ENCODE results near the gene APEH.

Gene APEH

GRCh38 chr3:49673121-49673714 is 933 bp upstream of the APEH start:
- peak overlapping the region; percentile 82 to 92 for H3K27ac ChIP-seq (ENCODE audit: insufficient read depth in 1 of 2, low read depth in 1 of 2, low read length in 2 of 2, poor library complexity in 1 of 2, severe bottlenecking in 2 of 2)
- 52% methylated on average over 11 of the region's 17 CpGs for WGBS (ENCODE audit: insufficient coverage)
- peaks cover 0 to 30% (median 22%) of the 10 kb centered on the region in 4 experiments for H3K36me3 ChIP-seq (ENCODE audit: control insufficient read depth in 4 of 4, insufficient read depth in 4 of 4, low read length in 3 of 4)
- no peaks in the 10 kb centered on the region for H3K9me3 ChIP-seq (ENCODE audit: control extremely low read depth in 1 of 5, control insufficient read depth in 4 of 5, insufficient read depth in 2 of 5, low read depth in 1 of 5, low read length in 4 of 5)
- ChIA-PET POLR2A (interaction anchor here (0.6 to 1.1 kb wide), 2 partner anchors 85 to 133 kb away, joined by 3 read pairs; no protein-coding TSS in a partner anchor), CTCF (interaction anchor here (0.5 to 3.3 kb wide), 5 partner anchors 18 to 166 kb away, joined by 3 to 80 read pairs (median 4); no protein-coding TSS in a partner anchor)
- H3K4me1 ChIP-seq (ENCODE audit: control extremely low read depth in 1 of 4, control insufficient read depth in 4 of 4, insufficient read depth in 4 of 4, low read length in 3 of 4), result peaks cover 0 to 25% (median 23%) of the 10 kb centered on the region in 4 experiments
- H3K4me3 ChIP-seq (ENCODE audit: control insufficient read depth in 1 of 7, extremely low read depth in 1 of 7, insufficient read depth in 4 of 7, low read depth in 2 of 7, low read length in 6 of 7), result peak overlapping the region; percentile 42 to 89 (median 81)
- DNase-seq, result peak; percentile 20 to 66 (median 62)
- no peaks in the 10 kb centered on the region for H3K27me3 ChIP-seq (replicated peaks in 2 of 5; ENCODE audit: control insufficient read depth in 4 of 5, insufficient read depth in 5 of 5, low read length in 4 of 5)

- ChIA-PET CTCF (interaction anchor here (1.4 kb wide), 1 partner anchor 135 kb away, joined by 5 read pairs; no protein-coding TSS in a partner anchor), POLR2A (no interaction called here)
- H3K27me3 ChIP-seq (replicated peaks in 2 of 5; ENCODE audit: control insufficient read depth in 4 of 5, insufficient read depth in 5 of 5, low read length in 4 of 5), result no peaks in the 10 kb centered on the region
- WGBS (ENCODE audit: insufficient coverage), result 7% methylated on average over 20 of the region's 34 CpGs
- H3K4me3 ChIP-seq (ENCODE audit: control insufficient read depth in 1 of 7, extremely low read depth in 1 of 7, insufficient read depth in 4 of 7, low read depth in 2 of 7, low read length in 6 of 7), result peak overlapping the region; percentile 42 to 89 (median 81)
- no peaks in the 10 kb centered on the region for H3K9me3 ChIP-seq (ENCODE audit: control extremely low read depth in 1 of 5, control insufficient read depth in 4 of 5, insufficient read depth in 2 of 5, low read depth in 1 of 5, low read length in 4 of 5)
- peak in 1 of 3 donors; percentile 75 for DNase-seq
- H3K36me3 ChIP-seq (ENCODE audit: control insufficient read depth in 4 of 4, insufficient read depth in 4 of 4, low read length in 3 of 4), result peaks cover 3 to 44% (median 34%) of the 10 kb centered on the region in 4 experiments
- H3K4me1 ChIP-seq (ENCODE audit: control extremely low read depth in 1 of 4, control insufficient read depth in 4 of 4, insufficient read depth in 4 of 4, low read length in 3 of 4), result peaks cover 0 to 25% (median 23%) of the 10 kb centered on the region in 4 experiments
- peak overlapping the region; percentile 82 to 92 for H3K27ac ChIP-seq (ENCODE audit: insufficient read depth in 1 of 2, low read depth in 1 of 2, low read length in 2 of 2, poor library complexity in 1 of 2, severe bottlenecking in 2 of 2)
Observed at GRCh38 chr3:49674497-49674983, 389 bp downstream of the APEH start.

GRCh38 chr3:49675912-49676311 is 1.8 kb downstream of the APEH start:
- Histone ChIP-seq H3K4me3 (ENCODE audit: control insufficient read depth in 1 of 7, extremely low read depth in 1 of 7, insufficient read depth in 4 of 7, low read depth in 2 of 7, low read length in 6 of 7) (no peak overlapping the region), H3K9me3 (ENCODE audit: control extremely low read depth in 1 of 5, control insufficient read depth in 4 of 5, insufficient read depth in 2 of 5, low read depth in 1 of 5, low read length in 4 of 5) (no peaks in the 10 kb centered on the region), H3K27me3 (replicated peaks in 2 of 5; ENCODE audit: control insufficient read depth in 4 of 5, insufficient read depth in 5 of 5, low read length in 4 of 5) (no peaks in the 10 kb centered on the region), H3K36me3 (ENCODE audit: control insufficient read depth in 4 of 4, insufficient read depth in 4 of 4, low read length in 3 of 4) (peaks cover 3 to 57% (median 47%) of the 10 kb centered on the region in 4 experiments), H3K4me1 (ENCODE audit: control extremely low read depth in 1 of 4, control insufficient read depth in 4 of 4, insufficient read depth in 4 of 4, low read length in 3 of 4) (peaks cover 0 to 25% (median 23%) of the 10 kb centered on the region in 4 experiments), H3K27ac (ENCODE audit: insufficient read depth in 1 of 2, low read depth in 1 of 2, low read length in 2 of 2, poor library complexity in 1 of 2, severe bottlenecking in 2 of 2) (no peak overlapping the region)
- 97% methylated on average over 11 of the region's 11 CpGs for WGBS (ENCODE audit: insufficient coverage)
- CTCF ChIA-PET, result interaction anchor here (0.6 to 2.1 kb wide), 4 partner anchors 10 to 136 kb away, joined by 3 to 8 read pairs (median 5); no protein-coding TSS in a partner anchor
- POLR2A ChIA-PET, result no interaction called here
- no peak for DNase-seq

GRCh38 chr3:49680493-49681231 is 6.5 kb downstream of the APEH start:
- peaks cover 0 to 5% (median 0%) of the 10 kb centered on the region in 5 experiments for H3K27me3 ChIP-seq (replicated peaks in 2 of 5; ENCODE audit: control insufficient read depth in 4 of 5, insufficient read depth in 5 of 5, low read length in 4 of 5)
- peaks cover 0 to 1% (median under 1%) of the 10 kb centered on the region in 4 experiments for H3K4me1 ChIP-seq (ENCODE audit: control extremely low read depth in 1 of 4, control insufficient read depth in 4 of 4, insufficient read depth in 4 of 4, low read length in 3 of 4)
- H3K27ac ChIP-seq (ENCODE audit: insufficient read depth in 1 of 2, low read depth in 1 of 2, low read length in 2 of 2, poor library complexity in 1 of 2, severe bottlenecking in 2 of 2), result no peak overlapping the region
- H3K9me3 ChIP-seq (ENCODE audit: control extremely low read depth in 1 of 5, control insufficient read depth in 4 of 5, insufficient read depth in 2 of 5, low read depth in 1 of 5, low read length in 4 of 5), result no peaks in the 10 kb centered on the region
- H3K36me3 ChIP-seq (ENCODE audit: control insufficient read depth in 4 of 4, insufficient read depth in 4 of 4, low read length in 3 of 4), result peaks cover 9 to 89% (median 75%) of the 10 kb centered on the region in 4 experiments
- POLR2A ChIA-PET, result no interaction called here
- DNase-seq, result no peak
- CTCF ChIA-PET, result interaction anchor here (1.2 kb wide), 1 partner anchor 9 kb away, joined by 3 read pairs; no protein-coding TSS in a partner anchor
- WGBS (ENCODE audit: insufficient coverage), result 96% methylated on average over 5 of the region's 7 CpGs
- H3K4me3 ChIP-seq (ENCODE audit: control insufficient read depth in 1 of 7, extremely low read depth in 1 of 7, insufficient read depth in 4 of 7, low read depth in 2 of 7, low read length in 6 of 7), result no peak overlapping the region

- no peak overlapping the region for H3K4me3 ChIP-seq (ENCODE audit: control insufficient read depth in 1 of 7, extremely low read depth in 1 of 7, insufficient read depth in 4 of 7, low read depth in 2 of 7, low read length in 6 of 7)
- H3K4me1 ChIP-seq (ENCODE audit: control extremely low read depth in 1 of 4, control insufficient read depth in 4 of 4, insufficient read depth in 4 of 4, low read length in 3 of 4), result peaks cover 0 to 1% (median 0%) of the 10 kb centered on the region in 4 experiments
- peaks cover 9 to 83% (median 71%) of the 10 kb centered on the region in 4 experiments for H3K36me3 ChIP-seq (ENCODE audit: control insufficient read depth in 4 of 4, insufficient read depth in 4 of 4, low read length in 3 of 4)
- ChIA-PET POLR2A (no interaction called here), CTCF (no interaction called here)
- no peaks in the 10 kb centered on the region for H3K9me3 ChIP-seq (ENCODE audit: control extremely low read depth in 1 of 5, control insufficient read depth in 4 of 5, insufficient read depth in 2 of 5, low read depth in 1 of 5, low read length in 4 of 5)
- H3K27me3 ChIP-seq (replicated peaks in 2 of 5; ENCODE audit: control insufficient read depth in 4 of 5, insufficient read depth in 5 of 5, low read length in 4 of 5), result peaks cover 0 to 7% (median 0%) of the 10 kb centered on the region in 5 experiments
- DNase-seq, result no peak
- H3K27ac ChIP-seq (ENCODE audit: insufficient read depth in 1 of 2, low read depth in 1 of 2, low read length in 2 of 2, poor library complexity in 1 of 2, severe bottlenecking in 2 of 2), result no peak overlapping the region
- WGBS (ENCODE audit: insufficient coverage), result 100% methylated on average over 2 of the region's 2 CpGs
Observed at GRCh38 chr3:49681232-49681522, 7.0 kb downstream of the APEH start.

- Histone ChIP-seq H3K9me3 (ENCODE audit: control extremely low read depth in 1 of 5, control insufficient read depth in 4 of 5, insufficient read depth in 2 of 5, low read depth in 1 of 5, low read length in 4 of 5) (no peaks in the 10 kb centered on the region), H3K27ac (ENCODE audit: insufficient read depth in 1 of 2, low read depth in 1 of 2, low read length in 2 of 2, poor library complexity in 1 of 2, severe bottlenecking in 2 of 2) (no peak overlapping the region), H3K27me3 (replicated peaks in 2 of 5; ENCODE audit: control insufficient read depth in 4 of 5, insufficient read depth in 5 of 5, low read length in 4 of 5) (peaks cover 0 to 10% (median 0%) of the 10 kb centered on the region in 5 experiments), H3K4me3 (ENCODE audit: control insufficient read depth in 1 of 7, extremely low read depth in 1 of 7, insufficient read depth in 4 of 7, low read depth in 2 of 7, low read length in 6 of 7) (no peak overlapping the region), H3K36me3 (ENCODE audit: control insufficient read depth in 4 of 4, insufficient read depth in 4 of 4, low read length in 3 of 4) (peaks cover 9 to 80% (median 68%) of the 10 kb centered on the region in 4 experiments), H3K4me1 (ENCODE audit: control extremely low read depth in 1 of 4, control insufficient read depth in 4 of 4, insufficient read depth in 4 of 4, low read length in 3 of 4) (peaks cover 0 to 5% (median 0%) of the 10 kb centered on the region in 4 experiments)
- ChIA-PET POLR2A (no interaction called here), CTCF (no interaction called here)
- DNase-seq, result no peak
- 98% methylated on average over 4 of the region's 4 CpGs for whole genome bisulfite sequencing (ENCODE audit: insufficient coverage)
Observed at GRCh38 chr3:49681543-49681942, 7.4 kb downstream of the APEH start.

Data from common myeloid progenitor, CD34-positive (primary cell).